GM18519 (cell line): ENCODE data around the gene KIF21B.
"Not testable (repeated sequence)": the region's sequence is repeated elsewhere in the genome, so short reads cannot be mapped to it uniquely, and the experiment has no call there.

Source experiments
- ATAC-seq: cut with Tn5 transposase; IDR thresholded peaks from one replicate; pipeline ENCODE4 v1.9.1; 2021; ENCODE audit warnings: mild to moderate bottlenecking, moderate library complexity; ENCODE audit not compliant: unreplicated experiment, low FRiP score

KIF21B gene

DNA sequence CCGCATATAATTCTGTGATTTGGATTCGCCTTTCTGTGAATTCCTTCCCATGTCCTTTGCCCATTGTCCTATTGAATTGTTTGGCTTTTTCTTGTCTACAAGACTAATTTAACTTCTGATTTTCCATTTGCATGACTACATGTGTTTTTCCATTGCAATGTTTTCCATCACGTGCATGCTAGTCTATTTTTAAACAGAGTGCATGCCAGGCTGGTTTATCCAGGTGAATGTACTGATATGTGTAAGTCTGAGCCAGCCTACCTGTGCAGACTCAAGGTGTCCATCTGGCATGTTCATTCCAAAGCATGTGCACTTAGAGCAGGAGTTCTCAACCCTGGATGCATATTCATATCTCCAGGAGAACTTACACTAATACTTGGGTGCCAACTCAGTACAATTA lies 69.1 kb downstream of the KIF21B start:
- ATAC-seq: no peak

DNA sequence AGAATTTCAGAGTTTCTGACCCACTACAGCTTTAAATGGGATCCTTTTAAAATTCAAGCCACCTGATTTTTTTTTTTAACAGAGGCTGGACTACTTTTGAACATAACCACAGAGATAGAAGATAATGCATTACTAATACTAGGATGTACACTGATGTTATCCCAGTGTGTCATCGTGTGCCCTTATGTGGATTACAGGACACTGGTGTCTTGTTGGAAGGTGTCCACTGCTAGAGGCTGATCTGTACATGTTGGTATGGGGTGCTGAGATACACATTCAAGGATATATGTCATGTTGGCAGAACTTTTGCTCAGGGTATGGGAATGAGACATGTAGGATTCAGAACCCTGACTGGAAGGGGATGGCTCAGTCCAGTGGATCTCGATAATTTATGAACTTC lies 72.5 kb downstream of the KIF21B start:
- no peak for ATAC-seq

DNA sequence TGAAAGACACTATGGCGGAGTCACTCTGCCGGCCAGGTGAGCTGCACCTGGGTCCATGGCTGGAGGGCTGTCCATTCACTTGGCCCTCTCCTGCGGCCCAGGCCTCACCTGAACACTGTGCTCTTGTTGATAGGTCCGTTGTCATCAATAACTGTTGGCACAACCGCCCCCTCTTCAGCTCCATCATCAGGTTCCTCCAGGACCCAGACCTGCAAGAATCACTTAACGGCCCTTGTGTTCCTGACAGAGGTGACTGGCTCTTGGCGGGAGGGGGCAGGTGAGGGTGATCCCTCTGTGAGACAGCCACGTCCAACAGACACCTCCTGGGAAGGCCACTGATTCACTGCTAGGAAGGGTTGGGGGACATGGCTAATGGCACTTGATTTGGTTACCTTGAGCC lies 73.9 kb downstream of the KIF21B start:
- no peak for ATAC-seq

DNA sequence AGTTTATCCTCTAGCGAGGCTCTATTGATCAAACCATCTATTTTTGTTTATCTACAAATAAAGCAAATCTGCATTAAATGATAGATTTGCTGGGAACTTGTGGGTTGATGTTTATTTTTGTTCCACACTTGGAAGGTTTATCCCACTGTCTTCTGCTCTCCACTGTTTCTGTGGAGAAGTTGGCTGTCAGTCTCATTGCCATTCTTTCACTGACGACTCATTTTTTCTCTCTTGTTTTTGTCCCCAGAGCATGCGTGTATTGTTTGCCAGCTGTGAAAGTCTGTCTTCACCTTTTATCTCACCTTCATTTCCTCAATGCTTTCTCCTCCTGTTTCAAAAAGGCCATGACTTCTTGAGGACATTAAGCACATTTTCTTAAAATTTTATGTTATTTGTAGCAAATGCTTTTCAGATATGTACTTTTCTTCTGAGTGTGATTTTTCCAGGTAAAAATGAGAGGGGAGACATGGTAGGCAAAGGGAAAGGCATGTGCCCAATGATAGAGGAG lies 76.4 kb downstream of the KIF21B start:
- no peak for ATAC-seq

DNA sequence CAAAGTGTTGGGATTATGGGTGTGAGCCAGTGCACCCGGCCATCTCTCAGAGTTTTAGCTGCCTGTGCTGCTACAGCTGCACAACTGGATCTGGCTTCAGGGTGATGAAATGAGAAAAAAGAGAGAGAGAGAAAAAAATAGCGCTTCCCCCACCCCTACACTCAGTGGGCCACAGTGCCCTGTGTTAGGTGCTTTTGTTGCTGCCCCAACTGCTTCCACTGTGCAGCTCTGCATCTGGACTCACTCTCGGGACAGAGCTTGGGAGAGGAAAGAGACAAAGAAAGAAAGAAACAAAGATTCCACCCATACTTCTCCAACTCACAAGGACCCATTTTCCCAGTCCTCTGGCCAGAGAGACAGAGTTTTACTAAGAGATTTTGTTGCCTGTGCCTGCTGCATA lies 78.4 kb downstream of the KIF21B start:
- ATAC-seq: no peak

DNA sequence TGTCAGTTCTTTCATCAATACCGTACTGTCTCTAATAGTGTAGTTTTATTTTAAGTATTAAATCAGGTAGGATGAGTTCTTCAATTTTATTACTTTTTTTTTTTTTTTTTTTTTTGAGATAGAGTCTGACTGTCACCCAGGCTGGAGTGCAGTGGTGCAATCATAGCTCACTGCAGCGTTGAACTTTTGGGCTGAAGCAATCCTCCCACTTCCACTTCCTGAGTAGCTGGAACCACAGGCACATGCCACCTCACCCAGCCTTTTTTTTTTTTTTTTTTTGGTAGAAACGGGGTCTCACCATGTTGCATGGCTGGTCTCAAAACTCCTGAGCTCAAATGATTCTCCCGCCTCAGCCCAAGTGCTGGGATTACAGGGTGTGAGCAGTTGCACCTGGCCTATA lies 84.6 kb downstream of the KIF21B start:
- ATAC-seq: no peak

DNA sequence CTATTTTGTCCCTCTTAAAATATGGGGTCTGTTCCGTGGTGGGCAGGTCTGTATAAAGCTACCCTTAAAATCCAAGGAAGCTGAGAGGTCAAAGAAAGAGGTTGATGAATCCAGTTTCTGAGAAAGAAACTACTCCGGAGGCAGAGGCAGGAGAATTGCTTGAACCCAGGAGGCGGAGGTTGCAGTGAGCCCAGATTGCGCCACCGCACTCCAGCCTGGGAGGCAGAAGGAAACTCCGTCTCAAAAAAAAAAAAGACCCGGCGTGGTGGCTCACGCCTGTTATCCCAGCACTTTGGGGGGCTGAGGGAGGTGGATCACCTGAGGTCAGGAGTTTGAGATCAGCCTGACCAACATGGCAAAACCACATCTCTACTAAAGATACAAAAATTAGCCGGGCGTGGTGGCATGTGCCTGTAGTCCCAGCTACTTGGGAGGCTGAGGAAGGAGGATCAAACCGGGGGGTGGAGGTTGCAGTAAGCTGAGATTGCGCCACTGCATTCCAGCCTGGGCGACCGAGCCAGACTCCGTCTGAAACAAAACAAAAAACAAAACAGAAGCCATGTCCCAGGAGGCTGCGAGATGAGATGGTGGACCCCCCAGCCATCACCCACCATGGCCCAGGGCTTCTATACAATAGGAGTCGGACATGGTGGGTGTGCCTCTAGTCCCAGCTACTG lies 88.1 kb downstream of the KIF21B start:
- ATAC-seq: not testable (repeated sequence)

DNA sequence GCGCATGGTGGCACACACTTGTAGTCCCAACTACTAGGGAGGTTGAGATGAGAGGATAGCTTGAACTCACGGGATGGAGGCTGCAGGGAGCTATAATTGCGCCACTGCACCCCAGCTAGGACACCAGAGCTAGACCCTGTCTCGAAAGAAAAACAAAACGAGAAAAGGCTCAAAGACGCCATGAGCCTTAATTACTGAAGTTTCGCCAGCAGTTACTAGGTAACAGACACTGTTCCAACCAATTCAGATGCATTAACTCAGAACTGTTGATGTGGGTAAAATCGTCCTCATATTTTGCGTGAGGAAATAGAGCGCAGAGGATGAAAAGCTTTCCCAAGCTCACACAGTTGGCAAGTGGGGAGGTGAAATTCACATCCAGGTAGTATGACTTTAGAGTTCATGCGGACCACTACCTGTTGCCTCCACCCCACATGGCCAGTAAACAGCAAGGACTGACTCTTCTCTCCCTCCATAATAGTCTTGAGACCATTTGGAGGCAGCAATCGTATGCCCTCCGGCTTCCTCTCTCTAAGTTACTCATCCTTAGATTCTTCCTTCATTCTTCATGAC lies 88.8 kb downstream of the KIF21B start:
- no peak for ATAC-seq

DNA sequence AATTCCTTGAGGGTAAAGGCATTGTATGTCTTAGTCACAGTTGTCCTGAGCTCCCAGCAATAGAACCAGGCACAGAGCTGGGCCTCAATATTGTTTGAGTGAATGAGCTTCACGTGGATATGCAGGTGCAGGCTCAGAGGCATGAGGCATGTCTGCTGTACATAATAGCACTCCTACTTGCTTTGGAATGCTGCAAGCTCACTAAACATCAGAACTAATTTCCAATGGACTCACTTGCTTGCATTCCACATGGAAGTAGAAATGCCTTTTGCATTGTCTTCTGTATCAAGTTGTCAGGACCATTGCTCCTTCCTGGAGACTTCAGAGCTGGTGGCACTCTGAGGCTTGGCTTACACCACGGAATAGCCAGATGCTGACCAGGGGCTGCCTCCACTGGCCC lies 91.7 kb downstream of the KIF21B start:
- no peak for ATAC-seq

DNA sequence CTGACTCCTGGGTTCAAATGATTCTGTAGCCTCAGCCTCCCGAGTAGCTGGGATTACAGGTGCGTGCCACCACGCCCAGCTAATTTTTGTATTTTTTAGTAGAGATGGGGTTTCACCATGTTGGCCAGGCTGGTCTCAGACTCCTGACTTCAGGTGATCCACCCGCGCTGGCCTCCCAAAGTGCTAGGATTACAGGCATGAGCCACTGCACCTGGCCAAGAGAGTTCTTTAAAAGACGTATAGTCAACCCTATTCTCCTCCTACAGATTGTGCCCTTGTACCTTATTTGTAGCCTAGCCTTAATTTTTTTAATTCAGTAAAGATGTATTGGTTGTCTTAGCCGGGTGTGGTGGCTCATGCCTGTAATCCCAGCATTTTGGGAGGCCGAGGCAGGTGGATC lies 93.2 kb downstream of the KIF21B start:
- ATAC-seq: not testable (repeated sequence)

DNA sequence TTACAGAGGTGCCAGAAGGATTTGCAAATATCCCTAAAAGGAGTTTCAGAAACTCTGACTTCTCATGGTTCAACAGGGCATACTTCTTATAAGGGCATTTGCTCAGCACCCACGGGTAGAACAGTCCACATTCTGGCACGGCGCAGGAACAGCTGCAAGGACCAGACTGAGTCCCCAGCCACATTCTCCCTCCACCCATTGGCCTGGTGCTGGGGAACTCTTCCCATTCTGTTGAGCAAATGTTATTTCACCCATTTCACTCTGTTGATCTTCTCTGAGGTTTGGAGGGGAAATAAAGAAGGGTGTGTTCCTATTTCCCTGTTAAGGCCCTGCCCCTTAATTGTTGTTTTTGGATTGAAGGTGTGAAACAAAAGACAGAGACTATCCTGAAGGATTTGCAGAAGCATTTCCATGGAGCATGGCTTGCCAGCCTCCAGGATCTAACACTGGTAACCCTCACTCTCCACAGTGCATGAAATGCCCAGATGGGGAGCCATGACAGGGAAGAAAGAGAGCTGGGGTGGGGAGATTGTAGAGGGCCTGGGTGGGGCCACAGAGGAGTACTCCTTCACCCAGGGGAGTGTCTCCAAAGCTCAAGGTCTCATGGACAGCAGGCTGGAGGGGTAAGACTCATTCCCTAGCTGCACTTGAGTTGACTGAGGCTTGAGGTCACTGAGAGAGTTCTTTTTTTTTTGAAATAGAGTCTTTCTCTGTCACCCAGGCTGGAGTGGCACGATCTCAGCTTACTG lies 93.8 kb downstream of the KIF21B start:
- ATAC-seq: no peak

DNA sequence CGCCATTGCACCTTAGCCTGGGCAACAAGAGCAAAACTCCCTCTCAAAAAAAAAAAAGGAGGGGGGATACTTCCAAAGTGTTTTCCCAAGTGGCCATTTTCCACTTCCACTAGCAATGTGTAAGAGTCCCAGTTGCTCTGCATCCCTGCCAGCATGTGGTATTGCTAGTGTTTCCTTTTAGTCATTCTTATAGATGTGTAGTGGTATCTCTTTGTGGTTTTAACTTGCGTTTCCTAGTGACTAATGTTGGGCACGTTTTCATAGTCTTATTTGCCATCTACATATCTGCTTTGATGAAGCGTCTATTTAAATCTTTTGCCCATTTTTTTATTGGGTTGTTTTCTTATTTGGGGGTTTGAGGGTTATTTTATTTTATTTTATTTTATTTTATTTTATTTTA lies 97.7 kb downstream of the KIF21B start:
- no peak for ATAC-seq

DNA sequence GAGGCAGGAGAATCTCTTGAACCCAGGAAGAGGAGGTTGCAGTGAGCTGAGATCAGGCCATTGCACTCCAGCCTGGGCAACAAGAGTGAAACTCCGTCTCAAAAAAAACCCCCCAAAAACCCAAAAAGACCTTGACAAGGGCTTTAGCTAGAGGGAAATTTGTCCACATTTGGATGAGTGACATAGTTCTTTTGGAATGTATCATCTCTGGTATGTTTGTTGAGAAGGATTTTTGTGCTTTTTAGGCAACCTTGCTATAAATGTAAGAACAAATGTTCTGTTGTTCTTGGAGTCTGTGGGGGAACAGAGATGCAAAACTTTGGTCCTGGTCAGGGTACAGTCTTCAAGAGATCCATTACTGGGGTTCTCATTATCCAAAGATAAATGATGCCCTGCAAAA lies 99.9 kb downstream of the KIF21B start:
- ATAC-seq: no peak

DNA sequence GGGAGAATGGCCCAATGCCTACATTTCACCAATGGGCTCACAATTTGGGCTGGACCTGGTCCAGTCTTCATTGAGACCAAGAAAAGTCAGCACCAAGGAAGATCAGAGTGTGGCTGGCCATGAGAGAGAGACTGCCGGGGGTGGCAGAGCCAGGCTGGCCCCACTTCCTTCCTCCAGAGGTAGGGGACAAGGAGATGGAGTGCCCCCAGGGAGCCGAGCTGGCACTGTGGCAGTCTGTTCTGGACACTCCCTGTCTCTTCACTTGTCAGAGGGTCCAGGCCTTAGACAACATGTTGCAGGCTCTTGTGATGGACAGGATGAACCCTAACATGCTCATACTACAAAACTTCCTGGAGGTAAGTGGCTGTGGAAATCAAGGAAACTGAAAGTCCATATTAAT lies 101.1 kb downstream of the KIF21B start:
- ATAC-seq: no peak

DNA sequence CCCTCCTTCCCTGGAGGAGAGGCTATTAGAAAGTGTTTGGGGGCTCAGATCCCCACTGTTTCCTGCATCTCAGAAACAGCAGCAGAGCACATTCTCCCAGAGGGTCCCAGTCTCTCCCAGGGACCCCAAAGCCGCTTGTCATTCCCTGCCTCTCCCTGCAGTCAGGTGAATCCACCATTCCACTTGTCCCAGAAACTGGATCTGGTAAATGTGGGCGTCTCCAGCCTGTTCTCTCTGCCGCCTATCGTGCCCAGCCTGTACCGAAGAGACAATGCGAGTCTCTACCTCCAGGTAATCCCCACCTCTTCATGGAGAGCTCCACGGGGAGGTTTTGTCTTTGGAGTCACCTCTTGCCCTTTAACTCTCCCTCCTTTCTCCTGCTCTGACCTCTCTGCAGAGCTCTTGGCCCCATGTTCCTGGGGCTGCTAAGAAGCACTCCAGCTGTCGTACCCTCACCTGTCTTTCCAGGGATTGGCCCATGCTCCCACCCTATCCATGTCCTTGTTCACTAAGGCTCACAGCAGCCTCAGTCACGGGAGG lies 101.9 kb downstream of the KIF21B start:
- ATAC-seq: no peak
